Thyroid gland (tissue), 4 donors: ENCODE results near the gene FKRP.

Source experiments
- CTCF ChIP-seq, 6 experiments: fragments of 200-600 bp in 3 of 6; fragments of 450-650 bp in 3 of 6; sonication (generic) in 3 of 6; IDR thresholded peaks; one replicate each; pipeline ENCODE4 v1.5.1; 2016 to 2019; ENCODE audit warnings: antibody characterized with exemption in 6 of 6, mild to moderate bottlenecking in 2 of 6, inconsistent platforms in 1 of 6, moderate library complexity in 1 of 6
- POLR2A ChIP-seq, 2 donors: fragments of 450-650 bp; IDR thresholded peaks; one replicate each; pipeline ENCODE4 v1.6.1; 2017; ENCODE audit warnings: antibody characterized with exemption in 2 of 2, mild to moderate bottlenecking in 2 of 2, moderate library complexity in 1 of 2

GRCh38 chr19:46785980-46786235 is 40.1 kb downstream of the FKRP start:
- no peak for TF ChIP-seq CTCF (IDR thresholded peaks at IDR 0.05)
- TF ChIP-seq POLR2A (IDR thresholded peaks at IDR 0.05) = no peak
